A673 (cell line): ENCODE measurements around the gene PIAS4. TPM values are rescaled to one million over a fixed set of nuclear protein-coding genes. Genes with fewer than 3 reads are reported as not detected.

Experiments used
- BruUV-seq: library from RNA; stranded (reverse); fragments of 400-500 nt; replicated peaks from 2 replicates; lab custom pipeline; 2021; lab: Mats Ljungman, UMichigan
- CTCF ChIA-PET: fragments of 300-600 bp; sonication (Branson Sonifier 250); formaldehyde crosslinking; loops from one replicate; lab custom pipeline; 2022; ENCODE audit warnings: antibody characterized with exemption; lab: Charles Lee
- POLR2A ChIA-PET: fragments of 300-600 bp; sonication (Branson Sonifier 250); formaldehyde crosslinking; loops from one replicate; lab custom pipeline; 2022; ENCODE audit warnings: antibody characterized with exemption; ENCODE audit not compliant: low non-redundant PET; lab: Charles Lee
- DNase-seq: peaks from one replicate; pipeline ENCODE4 v3.0.0-alpha.2; 2015; ENCODE audit warnings: low spot score
- H3K27ac ChIP-seq: fragments of 200-600 bp; sonication (generic); 2 replicates; pipeline ENCODE4 v1.5.1; 2016; ENCODE audit warnings: mixed run types, low read depth, mild to moderate bottlenecking, mixed read lengths, antibody characterized with exemption, low read length; ENCODE audit not compliant: poor library complexity, severe bottlenecking
- H3K27me3 ChIP-seq: fragments of 200-600 bp; sonication (generic); replicated peaks from 2 replicates; pipeline ENCODE4 v1.6.1; 2017; ENCODE audit warnings: mixed run types, low read depth, mild to moderate bottlenecking, mixed read lengths, antibody characterized with exemption, low read length; ENCODE audit not compliant: insufficient read depth, poor library complexity
- H3K36me3 ChIP-seq: fragments of 200-600 bp; sonication (generic); 2 replicates; pipeline ENCODE4 v1.6.1; 2016; ENCODE audit warnings: mixed run types, mild to moderate bottlenecking, mixed read lengths, antibody characterized with exemption, low read length; ENCODE audit not compliant: insufficient read depth, poor library complexity, severe bottlenecking
- H3K4me1 ChIP-seq: fragments of 200-600 bp; sonication (generic); 2 replicates; pipeline ENCODE4 v1.6.1; 2017; ENCODE audit warnings: mixed run types, mild to moderate bottlenecking, mixed read lengths, antibody characterized with exemption, low read length; ENCODE audit not compliant: insufficient read depth, poor library complexity, severe bottlenecking
- H3K4me3 ChIP-seq: fragments of 200-600 bp; sonication (generic); 2 replicates; pipeline ENCODE4 v1.5.1; 2016; ENCODE audit warnings: low read depth, mixed run types, mild to moderate bottlenecking, mixed read lengths, low read length; ENCODE audit not compliant: poor library complexity, severe bottlenecking
- H3K9me3 ChIP-seq: fragments of 200-600 bp; sonication (generic); 2 replicates; pipeline ENCODE4 v1.6.1; 2016; ENCODE audit warnings: mixed run types, low read depth, mild to moderate bottlenecking, mixed read lengths, antibody characterized with exemption, low read length; ENCODE audit not compliant: poor library complexity, severe bottlenecking
- CTCF ChIP-seq: fragments of 300-800, 200-600 bp; sonication (generic); conservative IDR thresholded peaks from 2 replicates; pipeline ENCODE4 v1.5.1; 2017; ENCODE audit warnings: low read depth, mild to moderate bottlenecking, antibody characterized with exemption, low read length, moderate library complexity, mixed read lengths
- EZH2 ChIP-seq: fragments of 200-600 bp; sonication (generic); IDR thresholded peaks from 2 replicates; pipeline ENCODE4 v1.6.1; 2017; ENCODE audit warnings: borderline replicate concordance, low read depth, mild to moderate bottlenecking, mixed read lengths, antibody characterized with exemption, low read length; ENCODE audit not compliant: poor library complexity, severe bottlenecking
- intact Hi-C: fragments of 100-400 bp; cut with micrococcal nuclease; formaldehyde crosslinking; loops from one replicate; pipeline ENCODE4 v1.10.0; 2022; ENCODE audit not compliant: unreplicated experiment
- total RNA-seq: library from RNA; stranded (reverse); gene quantifications from 2 replicates; pipeline ENCODE4 v1.2.3, GENCODE V29; 2021

Gene PIAS4
- total RNA-seq, 1 experiment from 2014 or later = 59.1 TPM

GRCh38 chr19:4023600-4024398 is 16.3 kb downstream of the PIAS4 start:
- CTCF ChIA-PET = no interaction called here
- no peaks in the 10 kb centered on the region for H3K9me3 ChIP-seq
- H3K4me1 ChIP-seq = no peaks in the 10 kb centered on the region
- no peaks in the 10 kb centered on the region for H3K27me3 ChIP-seq
- no peak for TF ChIP-seq CTCF
- TF ChIP-seq EZH2 = no peak
- BruUV-seq = no TSS peak
- no peak for DNase-seq
- no peak overlapping the region for H3K4me3 ChIP-seq
- no peak overlapping the region for H3K27ac ChIP-seq
- peaks cover 27% of the 10 kb centered on the region for H3K36me3 ChIP-seq
- POLR2A ChIA-PET = no interaction called here
- intact Hi-C loops = no loop called here

- ChIA-PET POLR2A (no interaction called here), CTCF (no interaction called here)
- H3K27me3 ChIP-seq = no peaks in the 10 kb centered on the region
- no peak for DNase-seq
- peaks cover 32% of the 10 kb centered on the region for H3K36me3 ChIP-seq
- H3K27ac ChIP-seq = no peak overlapping the region
- H3K4me3 ChIP-seq = no peak overlapping the region
- no peaks in the 10 kb centered on the region for H3K9me3 ChIP-seq
- BruUV-seq = no TSS peak
- no peaks in the 10 kb centered on the region for H3K4me1 ChIP-seq
- intact Hi-C loops = no loop called here
- TF ChIP-seq CTCF = no peak
- TF ChIP-seq EZH2 = no peak
These were observed 17.8 kb downstream of the PIAS4 start for GRCh38 chr19:4025317-4025716.

- Histone ChIP-seq H3K27me3 (no peaks in the 10 kb centered on the region), H3K4me1 (peaks cover 7% of the 10 kb centered on the region), H3K27ac (no peak overlapping the region), H3K9me3 (no peaks in the 10 kb centered on the region), H3K4me3 (no peak overlapping the region), H3K36me3 (peaks cover 19% of the 10 kb centered on the region)
- DNase-seq = no peak
- ChIA-PET CTCF (no interaction called here), POLR2A (no interaction called here)
- BruUV-seq = no TSS peak
- TF ChIP-seq CTCF (no peak), EZH2 (no peak)
- intact Hi-C loops = no loop called here
These were observed 19.6 kb downstream of the PIAS4 start for GRCh38 chr19:4027146-4027545.
